Measurements from ENCODE around the gene MYO3B.

MYO3B gene

GRCh38 chr2:170492010-170492409 lies 314.1 kb downstream of the MYO3B start:
- no peak for DNase-seq

DNA sequence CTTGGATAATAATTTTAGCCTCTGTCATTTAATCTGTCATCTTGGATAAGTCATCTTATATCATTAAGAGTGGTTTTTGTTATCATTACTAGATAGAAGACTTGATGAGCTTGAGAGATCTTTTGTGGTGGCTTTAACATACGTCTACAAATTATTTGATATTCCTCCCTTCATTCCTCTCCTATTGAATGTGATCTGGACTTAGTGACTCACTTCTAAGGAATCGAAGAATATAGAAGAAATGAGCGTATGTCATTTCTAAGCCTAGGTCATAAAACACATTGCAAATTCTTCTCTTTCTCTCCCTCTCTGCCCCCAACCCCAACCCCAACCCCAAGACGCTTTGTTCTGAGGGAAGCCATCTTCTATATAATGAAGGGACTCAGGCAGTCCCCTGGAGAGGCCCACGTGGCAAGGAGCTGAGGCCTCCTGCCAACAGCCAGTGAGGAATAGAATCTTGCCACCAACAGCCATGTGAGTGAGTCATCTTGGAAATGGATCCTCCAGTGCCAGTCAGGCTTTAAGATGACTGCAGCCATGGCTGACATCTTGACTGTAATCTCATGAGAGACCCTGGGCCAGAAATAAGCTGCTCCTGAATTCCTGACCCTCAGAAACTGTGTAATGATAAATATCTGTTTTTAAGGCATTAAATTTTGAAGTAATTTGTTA lies 315.6 kb downstream of the MYO3B start:
- DNase-seq = no peak

- no peak for DNase-seq
These were observed 317.9 kb downstream of the MYO3B start for GRCh38 chr2:170495896-170496295.

GRCh38 chr2:170498619-170499018 lies 320.7 kb downstream of the MYO3B start:
- DNase-seq = no peak

DNA sequence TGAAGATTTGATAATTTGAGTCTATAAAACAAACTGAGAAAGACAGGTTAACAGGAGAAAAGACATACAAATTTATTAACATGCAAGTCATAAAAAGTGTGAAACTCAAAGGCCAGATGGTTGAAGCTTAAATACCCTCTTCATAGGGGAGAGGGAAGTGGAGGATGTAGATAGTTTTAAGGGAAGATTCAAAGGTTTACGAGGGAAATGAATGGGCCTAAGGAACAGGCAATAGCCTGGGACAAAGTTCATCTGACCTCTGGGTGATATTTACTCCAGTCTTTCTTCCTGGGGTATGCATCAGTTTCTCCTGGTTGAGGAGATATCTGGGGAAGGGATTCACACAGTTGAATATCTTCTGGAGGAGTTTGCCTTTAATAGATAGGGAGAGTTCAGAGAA lies 322.2 kb downstream of the MYO3B start:
- DNase-seq = no peak

GRCh38 chr2:170500770-170501169 lies 322.8 kb downstream of the MYO3B start:
- DNase-seq = no peak

DNA sequence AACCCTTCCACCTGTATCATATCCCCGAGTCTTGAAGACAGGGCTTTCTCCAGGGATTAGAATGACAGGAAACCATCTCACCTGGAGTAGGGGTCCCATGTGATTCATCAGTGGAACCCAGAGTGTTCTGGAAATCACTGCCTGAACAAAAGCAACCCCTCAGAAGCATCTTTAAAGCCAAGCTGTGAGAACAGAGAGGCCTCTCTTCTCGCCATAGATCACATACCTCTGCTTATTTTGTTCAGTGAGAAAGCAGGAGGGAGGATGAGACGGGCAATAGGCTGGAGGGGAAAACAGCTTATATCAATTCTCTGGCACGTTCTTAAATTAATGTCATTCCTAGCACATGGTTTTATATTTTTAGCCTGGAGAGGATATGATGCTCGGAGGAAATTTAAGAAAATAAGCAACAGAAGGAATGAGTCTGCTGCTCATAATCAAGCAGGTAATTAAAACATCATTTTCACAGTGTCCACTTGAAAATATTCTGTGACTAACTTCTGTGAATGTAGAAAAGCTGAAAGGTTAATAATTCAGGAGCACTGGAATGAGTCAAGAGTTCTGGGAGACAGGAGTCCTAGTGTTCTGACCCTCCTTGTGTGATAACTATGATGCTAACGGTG lies 323.6 kb downstream of the MYO3B start:
- no peak for DNase-seq

DNA sequence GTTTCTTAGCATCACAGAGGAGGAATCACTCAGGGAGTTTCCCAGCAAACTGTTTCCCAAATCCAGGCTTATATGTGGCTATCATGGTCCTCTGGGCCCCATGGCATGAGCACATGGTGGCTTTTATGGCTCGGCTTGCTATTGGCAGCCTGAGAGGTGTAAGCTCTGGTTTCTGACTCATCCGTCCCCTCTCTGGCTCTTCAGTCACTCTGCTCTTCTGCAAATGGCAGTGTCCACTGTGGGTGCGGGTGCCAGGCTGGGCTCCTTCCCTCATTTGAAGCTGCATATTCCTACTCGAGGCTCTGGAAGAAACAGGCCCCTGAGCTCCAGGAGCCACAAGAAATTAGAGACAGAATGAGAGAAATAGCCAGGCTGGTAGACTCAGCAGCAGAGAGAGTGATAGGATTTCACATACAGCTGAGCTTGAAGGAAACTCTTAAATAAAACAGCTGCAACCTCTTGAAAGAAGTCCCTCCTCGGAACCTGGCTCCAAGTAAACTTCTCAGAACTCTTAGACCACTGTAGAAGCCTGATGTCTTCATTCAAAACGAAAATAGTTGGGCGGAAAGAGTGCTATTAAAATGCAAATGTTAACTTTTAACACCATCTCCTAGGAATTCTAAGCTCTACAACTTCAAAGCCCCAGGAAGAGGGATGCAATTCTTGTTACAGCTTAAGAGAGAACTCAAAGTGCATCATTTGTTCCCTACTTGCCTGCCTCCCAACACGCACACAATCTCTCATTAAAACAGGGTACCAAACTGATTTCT lies 324.6 kb downstream of the MYO3B start:
- no peak for DNase-seq

DNA sequence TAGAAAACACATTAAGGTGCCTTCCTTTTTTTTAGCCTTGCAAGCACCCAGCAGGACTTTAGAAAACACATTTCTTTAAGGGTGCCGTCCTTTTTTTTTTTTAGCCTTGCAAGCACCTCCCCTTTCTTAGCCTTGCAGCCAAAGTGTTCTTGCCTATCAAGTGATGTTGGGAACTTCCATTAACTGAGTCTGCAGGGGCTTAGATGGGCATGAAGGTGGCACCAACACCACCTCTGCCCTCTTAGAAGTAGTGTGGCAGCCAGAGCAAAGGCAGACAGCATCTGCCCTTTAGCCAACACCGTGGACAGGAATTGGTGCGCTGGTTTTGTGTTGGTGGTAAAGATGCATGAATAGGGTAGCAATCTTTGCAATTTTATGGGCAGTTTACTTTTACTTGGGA lies 325.6 kb downstream of the MYO3B start:
- no peak for DNase-seq

GRCh38 chr2:170503971-170504809 lies 326.2 kb downstream of the MYO3B start:
- no peak for DNase-seq

- DNase-seq = no peak
These were observed 326.8 kb downstream of the MYO3B start for GRCh38 chr2:170504810-170505145.

DNA sequence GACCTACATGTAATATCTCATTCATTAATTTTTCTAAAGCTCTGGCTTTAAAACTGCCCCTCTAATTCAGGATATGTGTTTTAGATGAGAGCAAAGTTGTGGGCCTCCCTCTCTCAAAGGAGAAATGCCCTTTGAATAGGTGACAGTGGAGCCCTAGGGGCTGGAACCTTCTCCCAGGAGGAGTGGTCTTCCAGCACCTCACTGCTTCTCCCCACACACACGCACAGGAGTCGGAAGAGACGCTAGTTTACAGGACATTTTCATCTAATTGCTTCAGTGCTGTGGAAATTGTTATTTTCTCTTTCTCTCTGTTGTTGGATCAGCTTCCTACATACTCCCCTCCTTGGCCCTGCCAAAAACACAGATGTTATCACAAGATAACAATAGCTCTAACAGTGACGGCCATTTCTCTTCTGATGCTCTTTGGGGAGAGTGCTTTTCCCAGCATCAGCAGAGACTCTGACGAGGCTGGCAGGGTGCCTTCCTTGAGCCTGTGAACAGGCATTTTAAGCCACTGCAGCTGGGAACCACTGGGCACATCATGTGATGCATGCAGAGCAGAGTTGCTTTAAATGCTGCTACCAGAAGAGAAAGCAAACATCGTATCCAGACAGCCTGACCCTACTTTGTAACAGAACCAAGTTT lies 327.8 kb downstream of the MYO3B start:
- DNase-seq = peak; percentile 80

DNA sequence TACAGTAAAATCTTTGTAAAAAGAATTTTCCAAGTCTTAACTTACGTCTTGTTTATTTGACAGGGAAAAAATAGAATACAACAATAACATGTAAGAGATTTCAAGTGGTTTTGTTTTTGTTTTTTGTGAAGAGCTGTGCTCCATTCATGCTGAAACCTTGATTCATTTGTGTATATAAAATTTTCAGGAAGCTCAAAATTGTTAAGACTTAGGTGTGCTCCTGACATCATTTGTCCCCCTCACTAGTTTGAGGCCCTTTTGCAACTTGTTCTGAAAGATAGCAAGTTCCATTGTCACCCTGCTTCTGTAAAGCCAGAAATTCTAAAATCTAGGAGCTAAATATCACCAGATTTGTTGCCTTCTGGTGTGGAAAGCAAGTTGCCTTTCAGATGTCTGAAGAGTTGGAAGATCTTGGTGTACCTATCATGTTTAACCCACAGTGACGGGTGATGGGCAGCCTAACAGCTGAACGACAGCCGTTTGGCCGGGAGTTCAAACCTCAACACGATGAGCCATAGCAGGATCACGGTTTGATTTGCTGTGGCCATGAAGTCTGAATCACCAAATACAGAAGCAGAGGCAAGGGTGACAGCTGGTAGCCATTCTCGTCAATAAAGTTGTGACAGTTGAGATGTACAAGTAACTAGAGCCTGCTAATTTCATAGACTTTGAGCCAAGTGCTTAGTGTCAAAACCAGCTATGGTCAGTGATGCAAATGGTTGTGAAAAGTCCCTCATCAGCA lies 331.7 kb downstream of the MYO3B start:
- DNase-seq = peak; percentile 62

DNA sequence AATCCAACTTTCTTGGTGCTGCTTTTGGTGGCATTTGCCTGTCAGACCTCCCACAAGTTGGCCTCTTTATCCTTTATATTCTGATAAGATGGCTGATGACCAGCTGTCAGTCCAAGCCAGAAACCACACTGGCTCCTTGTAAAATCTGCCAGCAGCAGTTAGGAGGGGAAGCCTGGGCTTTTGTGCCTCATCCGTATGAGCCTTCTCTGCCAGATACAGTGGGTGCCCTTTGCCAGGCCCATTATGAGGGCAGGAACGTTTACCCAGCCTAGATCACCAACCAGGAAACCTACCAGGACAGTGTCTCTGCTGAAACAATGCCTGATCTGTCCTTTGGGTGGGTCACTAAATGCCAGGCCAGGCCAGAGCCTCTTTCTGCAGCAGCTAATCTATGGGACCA lies 334.3 kb downstream of the MYO3B start:
- no peak for DNase-seq

- DNase-seq = no peak
These were observed 336.2 kb downstream of the MYO3B start for GRCh38 chr2:170514140-170514539.

DNA sequence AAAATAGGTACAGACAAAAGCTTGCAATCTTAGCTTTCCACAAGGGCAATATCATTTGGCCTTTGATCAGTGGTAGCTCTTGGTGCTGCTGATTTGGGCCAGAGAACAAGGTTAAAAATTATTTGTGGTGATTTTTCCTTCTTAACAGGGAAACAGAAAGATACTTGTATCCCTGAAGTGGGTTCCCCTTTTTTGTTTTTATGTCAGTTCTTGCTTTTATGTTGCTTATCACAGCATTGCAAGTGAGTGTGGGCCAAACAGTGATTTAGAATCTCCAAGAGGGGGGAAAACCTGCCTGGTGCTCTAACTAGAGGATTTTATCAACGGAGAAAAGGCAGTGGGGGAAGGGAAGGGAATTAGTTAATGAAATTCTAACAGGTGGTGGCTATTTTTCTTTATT lies 339.6 kb downstream of the MYO3B start:
- no peak for DNase-seq

GRCh38 chr2:170518911-170519310 lies 341.0 kb downstream of the MYO3B start:
- no peak for DNase-seq

DNA sequence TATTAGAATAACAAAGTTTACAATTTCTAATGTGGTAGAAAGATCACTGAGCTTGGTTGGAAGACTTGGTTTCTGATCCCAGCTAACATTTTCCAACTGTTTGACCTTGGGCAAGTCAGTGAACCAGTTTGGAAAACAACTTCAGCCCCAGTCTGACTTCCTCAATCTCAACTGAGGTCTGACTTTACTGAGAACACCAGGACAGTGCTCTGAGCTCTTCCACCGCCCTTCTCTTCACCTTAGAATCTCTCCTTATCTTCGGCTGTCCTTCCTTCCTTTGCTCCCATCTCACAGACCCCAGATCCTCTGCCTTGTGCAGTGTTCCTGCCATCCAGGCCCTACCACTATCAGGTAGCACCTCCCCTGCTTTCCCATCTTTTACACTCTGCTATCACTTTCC lies 343.4 kb downstream of the MYO3B start:
- DNase-seq = no peak

- no peak for DNase-seq
These were observed 345.6 kb downstream of the MYO3B start for GRCh38 chr2:170523506-170523905.

GRCh38 chr2:170524828-170525565 lies 347.1 kb downstream of the MYO3B start:
- DNase-seq = no peak

- peak; percentile 38 for DNase-seq
These were observed 347.6 kb downstream of the MYO3B start for GRCh38 chr2:170525566-170525900.
